HEK293 (cell line): Measurements from ENCODE around the gene LSMEM2.

Source experiments
- BCL11B ChIP-seq: fragments of 450-650 bp; formaldehyde crosslinking; IDR thresholded peaks from 2 replicates; pipeline ENCODE4 v1.5.1; 2016; ENCODE audit warnings: low read depth, missing biosample characterization, missing genetic modification characterization
- GLI2 ChIP-seq: fragments of 450-650 bp; formaldehyde crosslinking; IDR thresholded peaks from 2 replicates; pipeline ENCODE4; 2017; ENCODE audit warnings: missing biosample characterization, missing genetic modification characterization, low read depth, borderline replicate concordance
- GLI4 ChIP-seq: fragments of 450-650 bp; formaldehyde crosslinking; IDR thresholded peaks from 2 replicates; pipeline ENCODE4 v1.5.1; 2016; ENCODE audit warnings: missing biosample characterization, missing genetic modification characterization
- HOXD13 ChIP-seq: sonication (generic); formaldehyde crosslinking; IDR thresholded peaks from 2 replicates; pipeline ENCODE4 v1.8.0; 2022; ENCODE audit warnings: missing genetic modification reagents, borderline replicate concordance
- KLF1 ChIP-seq: fragments of 450-650 bp; formaldehyde crosslinking; IDR thresholded peaks from 2 replicates; pipeline ENCODE4 v1.5.1; 2016; ENCODE audit warnings: missing biosample characterization, missing genetic modification characterization
- KLF7 ChIP-seq: fragments of 450-650 bp; formaldehyde crosslinking; IDR thresholded peaks from 2 replicates; pipeline ENCODE4 v1.5.1; 2016; ENCODE audit warnings: missing biosample characterization, missing genetic modification characterization, borderline replicate concordance
- PRDM2 ChIP-seq: fragments of 450-650 bp; formaldehyde crosslinking; IDR thresholded peaks from 2 replicates; pipeline ENCODE4 v1.5.1; 2016; ENCODE audit warnings: missing biosample characterization, missing genetic modification characterization, borderline replicate concordance
- RBAK ChIP-seq: fragments of 450-650 bp; formaldehyde crosslinking; IDR thresholded peaks from 2 replicates; pipeline ENCODE4 v1.5.1; 2016; ENCODE audit warnings: missing biosample characterization, missing genetic modification characterization
- TCF7L2 ChIP-seq: IDR thresholded peaks from 2 replicates; pipeline ENCODE4 v1.6.1; 2011; ENCODE audit warnings: low read depth, mild to moderate bottlenecking, inconsistent platforms, low read length, moderate library complexity, borderline replicate concordance
- WT1 ChIP-seq: fragments of 450-650 bp; formaldehyde crosslinking; IDR thresholded peaks from 2 replicates; pipeline ENCODE4 v1.5.1; 2016; ENCODE audit warnings: missing biosample characterization, missing genetic modification characterization
- YY1 ChIP-seq: fragments of 450-650 bp; formaldehyde crosslinking; IDR thresholded peaks from 2 replicates; pipeline ENCODE4 v1.5.1; 2018; ENCODE audit warnings: missing biosample characterization, missing genetic modification characterization
- ZBTB11 ChIP-seq: fragments of 450-650 bp; formaldehyde crosslinking; conservative IDR thresholded peaks from 2 replicates; pipeline ENCODE4 v1.5.1; 2016; ENCODE audit warnings: low read depth, missing biosample characterization, missing genetic modification characterization
- ZBTB17 ChIP-seq: fragments of 450-650 bp; formaldehyde crosslinking; IDR thresholded peaks from 2 replicates; pipeline ENCODE4 v1.5.1; 2016; ENCODE audit warnings: missing biosample characterization, missing genetic modification characterization
- ZBTB21 ChIP-seq: fragments of 450-650 bp; formaldehyde crosslinking; IDR thresholded peaks from 2 replicates; pipeline ENCODE4 v1.5.1; 2017; ENCODE audit warnings: missing biosample characterization, missing genetic modification characterization
- ZFP41 ChIP-seq: fragments of 450-650 bp; formaldehyde crosslinking; IDR thresholded peaks from 2 replicates; pipeline ENCODE4 v1.5.1; 2016; ENCODE audit warnings: missing biosample characterization, missing genetic modification characterization, borderline replicate concordance
- ZFP69B ChIP-seq: fragments of 450-650 bp; formaldehyde crosslinking; IDR thresholded peaks from 2 replicates; pipeline ENCODE4 v1.5.1; 2016; ENCODE audit warnings: missing biosample characterization, missing genetic modification characterization
- ZNF112 ChIP-seq: fragments of 450-650 bp; formaldehyde crosslinking; IDR thresholded peaks from 2 replicates; pipeline ENCODE4 v1.5.0; 2017; ENCODE audit warnings: missing biosample characterization, missing genetic modification characterization
- ZNF114 ChIP-seq: fragments of 450-650 bp; formaldehyde crosslinking; IDR thresholded peaks from 2 replicates; pipeline ENCODE4 v1.5.0; 2017; ENCODE audit warnings: missing biosample characterization, missing genetic modification characterization
- ZNF169 ChIP-seq: fragments of 450-650 bp; formaldehyde crosslinking; IDR thresholded peaks from 2 replicates; pipeline ENCODE4 v1.5.1; 2016; ENCODE audit warnings: missing biosample characterization, missing genetic modification characterization
- ZNF174 ChIP-seq: fragments of 450-650 bp; formaldehyde crosslinking; IDR thresholded peaks from 2 replicates; pipeline ENCODE4 v1.5.0; 2017; ENCODE audit warnings: missing biosample characterization, mild to moderate bottlenecking, missing genetic modification characterization
- ZNF391 ChIP-seq: fragments of 450-650 bp; formaldehyde crosslinking; IDR thresholded peaks from 2 replicates; pipeline ENCODE4 v1.5.1; 2016; ENCODE audit warnings: low read depth, missing biosample characterization, missing genetic modification characterization, borderline replicate concordance
- ZNF394 ChIP-seq: fragments of 450-650 bp; formaldehyde crosslinking; IDR thresholded peaks from 2 replicates; pipeline ENCODE4 v1.5.1; 2016; ENCODE audit warnings: missing biosample characterization, missing genetic modification characterization, mild to moderate bottlenecking, moderate library complexity, borderline replicate concordance
- ZNF398 ChIP-seq: fragments of 450-650 bp; formaldehyde crosslinking; IDR thresholded peaks from 2 replicates; pipeline ENCODE4 v1.5.1; 2017; ENCODE audit warnings: missing biosample characterization, missing genetic modification characterization
- ZNF404 ChIP-seq: fragments of 450-650 bp; formaldehyde crosslinking; IDR thresholded peaks from 2 replicates; pipeline ENCODE4 v1.5.1; 2017; ENCODE audit warnings: missing biosample characterization, missing genetic modification characterization
- ZNF416 ChIP-seq: fragments of 450-650 bp; formaldehyde crosslinking; IDR thresholded peaks from 2 replicates; pipeline ENCODE4 v1.5.1; 2016; ENCODE audit warnings: missing biosample characterization, missing genetic modification characterization
- ZNF48 ChIP-seq: fragments of 450-650 bp; formaldehyde crosslinking; IDR thresholded peaks from 2 replicates; pipeline ENCODE4 v1.5.1; 2016; ENCODE audit warnings: missing biosample characterization, missing genetic modification characterization
- ZNF560 ChIP-seq: fragments of 450-650 bp; formaldehyde crosslinking; IDR thresholded peaks from 2 replicates; pipeline ENCODE4 v1.5.1; 2017; ENCODE audit warnings: missing biosample characterization, missing genetic modification characterization, borderline replicate concordance
- ZNF626 ChIP-seq: fragments of 450-650 bp; sonication (Bioruptor Pico); formaldehyde crosslinking; IDR thresholded peaks from 2 replicates; pipeline ENCODE4 v1.5.1; 2018; ENCODE audit warnings: missing biosample characterization, missing genetic modification characterization, inconsistent platforms
- ZNF768 ChIP-seq: fragments of 450-650 bp; formaldehyde crosslinking; IDR thresholded peaks from 2 replicates; pipeline ENCODE4 v1.5.1; 2018; ENCODE audit warnings: missing biosample characterization, mild to moderate bottlenecking, missing genetic modification characterization

Gene LSMEM2

DNA sequence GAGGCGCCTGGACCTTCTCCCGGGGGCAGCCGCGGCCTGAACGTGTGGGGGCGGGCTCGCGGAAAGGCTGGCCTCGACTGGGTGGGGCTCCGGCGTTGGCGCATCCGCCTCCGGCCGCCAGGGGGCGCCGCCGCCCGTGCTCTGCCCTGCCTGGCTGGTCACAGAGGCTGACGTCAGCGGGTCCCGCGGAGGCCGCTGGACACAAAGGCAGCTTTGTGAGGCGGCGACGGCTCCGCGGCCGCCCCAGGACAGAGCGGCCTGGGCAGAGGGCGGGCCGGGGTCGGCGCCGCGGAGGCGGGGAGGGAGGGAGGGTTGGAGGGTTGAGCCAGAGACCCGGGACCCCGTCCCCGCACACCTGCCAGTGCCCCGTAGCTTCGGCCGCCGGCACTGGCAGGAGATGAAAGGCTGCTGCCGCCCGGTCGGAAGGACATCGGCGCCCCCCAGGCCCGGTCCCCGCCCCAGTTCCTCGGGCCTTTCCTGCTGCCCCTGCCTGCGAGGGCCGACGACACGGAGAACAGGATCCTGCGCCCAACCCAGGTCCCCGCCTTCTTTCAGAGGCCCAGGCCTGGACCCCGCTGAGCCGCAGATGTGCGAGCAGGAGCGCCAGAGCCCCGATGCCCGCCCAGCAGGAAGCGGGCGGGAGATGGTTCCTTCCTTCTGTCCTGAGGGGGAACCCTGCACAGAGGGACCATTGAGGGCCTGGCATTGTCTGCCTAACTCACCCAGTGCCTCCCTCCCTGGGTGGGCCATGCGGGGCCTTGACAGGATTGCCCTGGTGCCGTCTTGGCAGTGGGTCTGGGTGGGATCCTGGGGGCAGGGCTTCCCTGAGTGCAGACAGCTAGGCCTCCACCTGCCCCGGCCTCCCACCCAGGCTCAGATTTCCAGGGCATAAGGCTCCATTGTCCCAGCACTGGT lies 18.6 kb upstream of the LSMEM2 start (continued):
- TF ChIP-seq ZNF404 (tag by site-specific recombination) (no peak), ZNF394 (no peak), ZNF768 (tag by site-specific recombination) (no peak), RBAK (tag by site-specific recombination) (no peak), BCL11B (tag by site-specific recombination) (no peak), ZNF416 (tag by site-specific recombination) (no peak), KLF7 (tag by site-specific recombination) (no peak), ZNF398 (tag by site-specific recombination) (peak; percentile 55; the same call in 1 of the 2 replicates), YY1 (tag by site-specific recombination) (0 out of 2 replicates have a peak, but pooled peaks have one; percentile 12), ZNF560 (tag by site-specific recombination) (no peak), ZNF169 (tag by site-specific recombination) (no peak), ZFP69B (tag by site-specific recombination) (no peak; the same call in 1 of the 2 replicates), ZBTB11 (tag by site-specific recombination) (peak; percentile 42; the same call in 1 of the 2 replicates), GLI2 (no peak), ZNF626 (tag by site-specific recombination) (no peak), HOXD13 (CRISPR knock-in tag) (no peak), ZNF174 (tag by site-specific recombination) (no peak), TCF7L2 (peak; percentile 91), ZBTB17 (tag by site-specific recombination) (peak; percentile 75), ZNF48 (tag by site-specific recombination) (no peak), GLI4 (tag by site-specific recombination) (no peak), ZBTB21 (tag by site-specific recombination) (no peak), ZNF114 (tag by site-specific recombination) (no peak), WT1 (tag by site-specific recombination) (no peak), ZFP41 (tag by site-specific recombination) (no peak), KLF1 (tag by site-specific recombination) (0 out of 2 replicates have a peak, but pooled peaks have one; percentile 20), PRDM2 (tag by site-specific recombination) (no peak), ZNF391 (tag by site-specific recombination) (no peak), ZNF112 (no peak)
